Activated CD8-positive, alpha-beta memory T cell treated with anti-CD3 and anti-CD28 coated beads, Interleukin-2, amount 50 U/mL, for 48 hours (primary cell): ENCODE results near the gene CTCFL.

Experiments
- DNase-seq: peaks from one replicate; pipeline ENCODE4 v3.0.0-alpha.2; 2020

CTCFL gene

GRCh38 chr20:57460781-57461465, 64.0 kb downstream of the CTCFL start:
- no peak for DNase-seq

GRCh38 chr20:57459897-57460296, 65.0 kb downstream of the CTCFL start:
- no peak for DNase-seq

- DNase-seq: no peak
These were observed 65.7 kb downstream of the CTCFL start for GRCh38 chr20:57459278-57459677.

- no peak for DNase-seq
These were observed 66.4 kb downstream of the CTCFL start for GRCh38 chr20:57458400-57459160.

GRCh38 chr20:57457243-57458095, 67.5 kb downstream of the CTCFL start:
- DNase-seq: no peak

GRCh38 chr20:57456116-57456515, 68.8 kb downstream of the CTCFL start:
- no peak for DNase-seq

GRCh38 chr20:57455386-57455785, 69.6 kb downstream of the CTCFL start:
- DNase-seq: no peak

- DNase-seq: no peak
These were observed 72.9 kb downstream of the CTCFL start for GRCh38 chr20:57451795-57452661.

GRCh38 chr20:57451431-57451794, 73.5 kb downstream of the CTCFL start:
- no peak for DNase-seq

GRCh38 chr20:57450931-57451330, 74.0 kb downstream of the CTCFL start:
- DNase-seq: no peak

- DNase-seq: no peak
These were observed 74.5 kb downstream of the CTCFL start for GRCh38 chr20:57450419-57450818.

GRCh38 chr20:57449398-57450354, 75.3 kb downstream of the CTCFL start:
- no peak for DNase-seq

GRCh38 chr20:57448764-57449354, 76.1 kb downstream of the CTCFL start:
- DNase-seq: no peak
